Astrocyte of the cerebellum (primary cell): ENCODE results near the gene CACNA1B.
"Not testable (repeated sequence)": the region's sequence is repeated elsewhere in the genome, so short reads cannot be mapped to it uniquely, and the experiment has no call there.

Experiments
- DNase-seq: peaks from one replicate; pipeline ENCODE4 v3.0.0-alpha.2; 2011; ENCODE audit warnings: low read depth
- H3K4me3 ChIP-seq: 2 replicates; pipeline ENCODE4 v1.5.1; 2011; ENCODE audit warnings: mild to moderate bottlenecking, low read depth, low read length, moderate library complexity
- in situ Hi-C: cut with HindIII; loops from 2 replicates; pipeline ENCODE4 v1.10.0; 2017; ENCODE audit warnings: low sequenced_read_pairs
- TF ChIP-seq, protein P1 (sequence below): IDR thresholded peaks from 2 replicates; pipeline ENCODE4 v1.5.1; 2012; ENCODE audit warnings: low read length, low read depth, moderate library complexity, mild to moderate bottlenecking; ENCODE audit errors: missing control alignments

CACNA1B gene

GRCh38 chr9:138147556-138147955 is 270.0 kb downstream of the CACNA1B start:
- in situ Hi-C loops, H3K4me3 ChIP-seq, DNase-seq: not testable (repeated sequence)

GRCh38 chr9:138149672-138150656 is 272.4 kb downstream of the CACNA1B start:
- TF ChIP-seq, protein P1, sequence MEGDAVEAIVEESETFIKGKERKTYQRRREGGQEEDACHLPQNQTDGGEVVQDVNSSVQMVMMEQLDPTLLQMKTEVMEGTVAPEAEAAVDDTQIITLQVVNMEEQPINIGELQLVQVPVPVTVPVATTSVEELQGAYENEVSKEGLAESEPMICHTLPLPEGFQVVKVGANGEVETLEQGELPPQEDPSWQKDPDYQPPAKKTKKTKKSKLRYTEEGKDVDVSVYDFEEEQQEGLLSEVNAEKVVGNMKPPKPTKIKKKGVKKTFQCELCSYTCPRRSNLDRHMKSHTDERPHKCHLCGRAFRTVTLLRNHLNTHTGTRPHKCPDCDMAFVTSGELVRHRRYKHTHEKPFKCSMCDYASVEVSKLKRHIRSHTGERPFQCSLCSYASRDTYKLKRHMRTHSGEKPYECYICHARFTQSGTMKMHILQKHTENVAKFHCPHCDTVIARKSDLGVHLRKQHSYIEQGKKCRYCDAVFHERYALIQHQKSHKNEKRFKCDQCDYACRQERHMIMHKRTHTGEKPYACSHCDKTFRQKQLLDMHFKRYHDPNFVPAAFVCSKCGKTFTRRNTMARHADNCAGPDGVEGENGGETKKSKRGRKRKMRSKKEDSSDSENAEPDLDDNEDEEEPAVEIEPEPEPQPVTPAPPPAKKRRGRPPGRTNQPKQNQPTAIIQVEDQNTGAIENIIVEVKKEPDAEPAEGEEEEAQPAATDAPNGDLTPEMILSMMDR = peak; percentile 15
- in situ Hi-C loops, DNase-seq: not testable (repeated sequence)
- H3K4me3 ChIP-seq = peak overlapping the region; percentile 18

DNA sequence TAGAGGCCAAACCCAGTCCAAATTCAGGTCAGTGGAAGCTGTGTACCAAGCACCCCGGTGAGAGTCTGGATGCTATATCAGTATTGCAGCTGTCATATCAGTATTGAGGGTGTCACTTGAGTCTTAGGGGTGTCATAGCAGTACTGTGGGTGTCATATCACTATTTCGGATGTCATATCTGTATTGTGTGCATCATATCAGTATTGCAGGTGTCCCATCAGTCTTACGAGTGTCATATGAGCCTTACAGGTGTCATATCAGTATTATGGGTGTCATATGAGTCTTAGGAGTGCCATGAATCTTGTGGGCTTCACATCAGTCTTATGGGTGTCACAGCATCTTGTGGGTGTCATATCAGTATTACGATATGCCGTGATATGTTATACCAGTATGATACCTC is 278.2 kb downstream of the CACNA1B start:
- DNase-seq, H3K4me3 ChIP-seq, in situ Hi-C loops: not testable (repeated sequence)

DNA sequence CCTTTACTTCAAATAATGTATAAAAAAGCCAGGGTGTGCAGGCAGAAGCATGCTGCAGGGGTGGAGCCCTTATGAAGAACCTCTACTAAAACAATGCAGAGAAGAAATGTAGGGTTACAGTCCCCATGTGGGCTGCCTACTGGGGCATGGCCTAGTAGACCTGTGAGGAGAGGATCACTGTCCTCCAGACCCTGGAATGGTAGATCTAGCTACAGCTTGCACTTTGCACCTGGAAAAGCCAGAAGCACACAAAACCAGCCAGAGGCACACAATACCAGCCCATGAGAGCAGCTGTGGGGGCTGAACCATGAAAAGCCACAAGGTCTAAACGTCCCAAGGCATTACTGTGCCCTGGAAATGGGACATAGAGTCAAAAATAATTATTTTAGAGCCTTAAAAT is 289.2 kb downstream of the CACNA1B start:
- in situ Hi-C loops, DNase-seq, H3K4me3 ChIP-seq: not testable (repeated sequence)
